Kidney glomerular epithelial cell (primary cell): Measurements from ENCODE around the gene HRNR.
"Not testable (repeated sequence)": the region's sequence is repeated elsewhere in the genome, so short reads cannot be mapped to it uniquely, and the experiment has no call there.

Source experiments
- DNase-seq: peaks from one replicate; lab custom pipeline; 2025; lab: John Stamatoyannopoulos, UW

HRNR gene

GRCh38 chr1:152224093-152224492 is at the start of gene HRNR:
HRNR (minus strand) TSS chr1:152224193; CDS start chr1:152223253, 940 bp downstream.
- no peak for DNase-seq

- not testable (repeated sequence) for DNase-seq
Measured at GRCh38 chr1:152256394-152256793, 32.4 kb upstream of the HRNR start.

- DNase-seq: no peak
Measured at GRCh38 chr1:152252157-152252556, 28.2 kb upstream of the HRNR start.

- DNase-seq: no peak
Measured at GRCh38 chr1:152251391-152251790, 27.4 kb upstream of the HRNR start.

GRCh38 chr1:152247316-152247715 is 23.3 kb upstream of the HRNR start:
- no peak for DNase-seq

GRCh38 chr1:152244576-152245273 is 20.7 kb upstream of the HRNR start:
- no peak for DNase-seq

- no peak for DNase-seq
Measured at GRCh38 chr1:152237093-152237492, 13.1 kb upstream of the HRNR start.

- peak; percentile 15 for DNase-seq
Measured at GRCh38 chr1:152228831-152229230, 4.8 kb upstream of the HRNR start.

GRCh38 chr1:152227310-152227928 is 3.4 kb upstream of the HRNR start:
- peak; percentile 18 for DNase-seq

- peak; percentile 8 for DNase-seq
Measured at GRCh38 chr1:152225678-152226077, 1.7 kb upstream of the HRNR start.

GRCh38 chr1:152220166-152221163 is 3.5 kb downstream of the HRNR start:
- no peak for DNase-seq

GRCh38 chr1:152219438-152219837 is 4.6 kb downstream of the HRNR start:
- not testable (repeated sequence) for DNase-seq

- no peak for DNase-seq
Measured at GRCh38 chr1:152218762-152219436, 5.1 kb downstream of the HRNR start.

GRCh38 chr1:152215604-152216003 is 8.4 kb downstream of the HRNR start:
- not testable (repeated sequence) for DNase-seq

GRCh38 chr1:152214911-152215310 is 9.1 kb downstream of the HRNR start:
- DNase-seq: not testable (repeated sequence)

- DNase-seq: no peak
Measured at GRCh38 chr1:152198982-152199381, 25.0 kb downstream of the HRNR start.

GRCh38 chr1:152197361-152197941 is 26.5 kb downstream of the HRNR start:
- no peak for DNase-seq

- no peak for DNase-seq
Measured at GRCh38 chr1:152191711-152192110, 32.3 kb downstream of the HRNR start.

GRCh38 chr1:152191260-152191659 is 32.7 kb downstream of the HRNR start:
- DNase-seq: no peak

- no peak for DNase-seq
Measured at GRCh38 chr1:152190589-152190988, 33.4 kb downstream of the HRNR start.

- DNase-seq: peak; percentile 76
Measured at GRCh38 chr1:152189657-152190442, 34.1 kb downstream of the HRNR start.
